HepG2 (cell line): Measurements from ENCODE around the gene AMOTL1. TPM values are rescaled to one million over a fixed set of nuclear protein-coding genes. Genes with fewer than 3 reads are reported as not detected.
"Not testable (repeated sequence)": the region's sequence is repeated elsewhere in the genome, so short reads cannot be mapped to it uniquely, and the experiment has no call there.

Experiments
- ATAC-seq: fragments of 200-7000 bp; cut with Tn5 transposase; 3 replicates; pipeline ENCODE4 v1.9.1; 2020; ENCODE audit warnings: mild to moderate bottlenecking, moderate library complexity
- BruUV-seq: library from RNA; stranded (reverse); fragments of 400-500 nt; replicated peaks from 2 replicates; lab custom pipeline; 2021; lab: Mats Ljungman, UMichigan
- CTCF ChIA-PET: fragments of 300-600 bp; formaldehyde crosslinking; extraction: SDS; loops from one replicate; lab custom pipeline; 2021; ENCODE audit warnings: low total read pairs, inconsistent platforms, low intra/inter-chr PET ratio; lab: Yijun Ruan, JAX
- POLR2A ChIA-PET: fragments of 350-600 bp; sonication (Branson Sonifier 250); formaldehyde crosslinking; loops from one replicate; lab custom pipeline; 2020; ENCODE audit warnings: antibody characterized with exemption, inconsistent platforms; lab: Yijun Ruan, JAX
- DNase-seq: peaks from one replicate; pipeline ENCODE4 v3.0.0-alpha.2; 2015; ENCODE audit warnings: low spot score
- FAIRE-seq: peaks from 3 replicates; lab custom pipeline; 2011; peaks lifted over from hg19 to GRCh38; lab: Jason Lieb, UNC
- H2AFZ ChIP-seq: one replicate; pipeline ENCODE4 v1.6.1; 2011; ENCODE audit warnings: low read length, inconsistent platforms
- H3K27ac ChIP-seq: fragments of 300-600 bp; 3 replicates; pipeline ENCODE4 v1.8.0; 2011; ENCODE audit warnings: mixed run types, mild to moderate bottlenecking, mixed read lengths, low read length, inconsistent platforms; ENCODE audit not compliant: insufficient read depth; ENCODE audit errors: extremely low read length
- H3K27me3 ChIP-seq, 2 experiments: fragments of 200-600 bp in 1 of 2; 2 replicates in 1 of 2; 3 replicates in 1 of 2; pipeline versions ENCODE4 v1.6.0 to v1.8.0; 2011; ENCODE audit warnings: low read length in 2 of 2, mild to moderate bottlenecking in 2 of 2, moderate library complexity in 2 of 2, inconsistent platforms in 1 of 2; ENCODE audit not compliant: insufficient read depth in 2 of 2, control insufficient read depth in 1 of 2
- H3K36me3 ChIP-seq, 2 experiments: fragments of 200-600 bp in 1 of 2; replicated peaks in 1 of 2; 2 replicates in 1 of 2; 3 replicates in 1 of 2; pipeline versions ENCODE4 v1.5.1 to v1.8.0; 2011; ENCODE audit warnings: low read length in 2 of 2, inconsistent platforms in 1 of 2; ENCODE audit not compliant: insufficient read depth in 2 of 2, control insufficient read depth in 1 of 2
- H3K4me1 ChIP-seq: 2 replicates; pipeline ENCODE4 v1.5.1; 2012; ENCODE audit warnings: low read length, inconsistent platforms; ENCODE audit not compliant: insufficient read depth
- H3K4me2 ChIP-seq: 2 replicates; pipeline ENCODE4 v1.6.0; 2011; ENCODE audit warnings: low read depth, low read length, inconsistent platforms
- H3K4me3 ChIP-seq, 3 experiments: fragments of 200-600 bp in 1 of 3; sonication (generic), shearing (Covaris generic) in 1 of 3; replicated peaks in 1 of 3; 2 replicates each; pipeline ENCODE4 v1.5.1; 2011 to 2016; ENCODE audit warnings: low read length in 3 of 3, inconsistent platforms in 2 of 3, low read depth in 2 of 3, mild to moderate bottlenecking in 2 of 3, control low read depth in 1 of 3, mixed read lengths in 1 of 3; ENCODE audit not compliant: insufficient read depth in 1 of 3
- H3K79me2 ChIP-seq: one replicate; pipeline ENCODE4 v1.6.1; 2011; ENCODE audit warnings: low read length, inconsistent platforms; ENCODE audit not compliant: insufficient read depth
- H3K9ac ChIP-seq: 2 replicates; pipeline ENCODE4 v1.6.0; 2011; ENCODE audit warnings: mild to moderate bottlenecking, low read depth, low read length, inconsistent platforms; ENCODE audit not compliant: insufficient read depth
- H3K9me3 ChIP-seq: 2 replicates; pipeline ENCODE4 v1.5.1; 2012; ENCODE audit warnings: mild to moderate bottlenecking, low read length
- H4K20me1 ChIP-seq: 2 replicates; pipeline ENCODE4 v1.6.0; 2011; ENCODE audit warnings: inconsistent platforms, mild to moderate bottlenecking, low read length, moderate library complexity; ENCODE audit not compliant: insufficient read depth
- BRD4 ChIP-seq: sonication (generic); formaldehyde crosslinking; IDR thresholded peaks from 2 replicates; pipeline ENCODE4 v1.4.0; 2020; ENCODE audit warnings: missing genetic modification reagents
- ERF ChIP-seq: IDR thresholded peaks from 2 replicates; pipeline ENCODE4 v1.6.1; 2018; ENCODE audit warnings: missing biosample characterization, missing genetic modification reagents
- GPN1 ChIP-seq: sonication (generic); formaldehyde crosslinking; IDR thresholded peaks from 2 replicates; pipeline ENCODE4 v1.5.1; 2020; ENCODE audit warnings: missing genetic modification reagents, borderline replicate concordance
- HIVEP1 ChIP-seq: sonication (generic); formaldehyde crosslinking; IDR thresholded peaks from 2 replicates; pipeline ENCODE4 v1.4.0; 2020; ENCODE audit warnings: mild to moderate bottlenecking, missing genetic modification reagents
- SMAD9 ChIP-seq: sonication (generic); formaldehyde crosslinking; IDR thresholded peaks from 2 replicates; pipeline ENCODE4 v1.5.1; 2020; ENCODE audit warnings: mild to moderate bottlenecking, missing genetic modification reagents
- ZNF343 ChIP-seq: sonication (generic); formaldehyde crosslinking; IDR thresholded peaks from 2 replicates; pipeline ENCODE4 v1.4.0; 2020; ENCODE audit warnings: mild to moderate bottlenecking, missing genetic modification reagents
- ZNF550 ChIP-seq: sonication (generic); formaldehyde crosslinking; IDR thresholded peaks from 2 replicates; pipeline ENCODE4 v1.4.0; 2020; ENCODE audit warnings: mild to moderate bottlenecking, missing genetic modification reagents, borderline replicate concordance
- ZNF557 ChIP-seq: sonication (generic); formaldehyde crosslinking; IDR thresholded peaks from 2 replicates; pipeline ENCODE4 v1.4.0; 2020; ENCODE audit warnings: missing genetic modification reagents
- ZSCAN22 ChIP-seq: sonication (generic); formaldehyde crosslinking; IDR thresholded peaks from 2 replicates; pipeline ENCODE4 v1.4.0; 2020; ENCODE audit warnings: mild to moderate bottlenecking, missing genetic modification reagents
- WGBS: methylation state at CpG from one replicate; pipeline ENCODE4 v1.1.6; 2017; ENCODE audit warnings: low lambda C conversion rate; 5-methylcytosine and 5-hydroxymethylcytosine counted together
- in situ Hi-C: cut with HindIII; loops from 2 replicates; pipeline ENCODE4 v1.10.0; 2017; ENCODE audit warnings: low pct_unique_long_range_greater_than_20kb; ENCODE audit not compliant: extremely low pct_ligation_motif_present
- intact Hi-C: fragments of 100-400 bp; cut with micrococcal nuclease; formaldehyde crosslinking; loops from one replicate; pipeline ENCODE4 v1.10.0; 2022; ENCODE audit not compliant: unreplicated experiment
- polyA plus RNA-seq, 8 experiments: library from polyadenylated mRNA; depleted of rRNA in 3 of 8; stranded (reverse) in 7 of 8; unstranded in 1 of 8; fragments of >200 nt; fragmentation: Illumina TruSeq in 4 of 8; extraction: Trizol in 4 of 8; gene quantifications; 2 replicates each; pipeline versions ENCODE4 v1.2.1 to v1.2.3, GENCODE V29; 2011 to 2016; ENCODE audit warnings: low read depth in 4 of 8, missing spikeins in 1 of 8, mixed read lengths in 1 of 8; ENCODE audit not compliant: insufficient read depth in 1 of 8
- total RNA-seq, 5 experiments: library from RNA; depleted of rRNA; stranded (reverse); fragments of >200 nt; fragmentation: Illumina TruSeq; extraction: Trizol; gene quantifications; 2 replicates each; pipeline ENCODE4 v1.2.3, GENCODE V29; 2016; ENCODE audit warnings: low read depth in 1 of 5
- TF ChIP-seq, protein P1 (sequence below): sonication (generic); formaldehyde crosslinking; IDR thresholded peaks from 2 replicates; pipeline ENCODE4 v1.8.1; 2022; ENCODE audit warnings: low read depth, mild to moderate bottlenecking, missing genetic modification reagents

The AMOTL1 gene
- total and polyA plus RNA-seq, 2 of the 13 experiments (the other 11 are each of a cell fraction or from before 2014, with no cell fraction given) = 0.01 to 0.20 TPM

DNA sequence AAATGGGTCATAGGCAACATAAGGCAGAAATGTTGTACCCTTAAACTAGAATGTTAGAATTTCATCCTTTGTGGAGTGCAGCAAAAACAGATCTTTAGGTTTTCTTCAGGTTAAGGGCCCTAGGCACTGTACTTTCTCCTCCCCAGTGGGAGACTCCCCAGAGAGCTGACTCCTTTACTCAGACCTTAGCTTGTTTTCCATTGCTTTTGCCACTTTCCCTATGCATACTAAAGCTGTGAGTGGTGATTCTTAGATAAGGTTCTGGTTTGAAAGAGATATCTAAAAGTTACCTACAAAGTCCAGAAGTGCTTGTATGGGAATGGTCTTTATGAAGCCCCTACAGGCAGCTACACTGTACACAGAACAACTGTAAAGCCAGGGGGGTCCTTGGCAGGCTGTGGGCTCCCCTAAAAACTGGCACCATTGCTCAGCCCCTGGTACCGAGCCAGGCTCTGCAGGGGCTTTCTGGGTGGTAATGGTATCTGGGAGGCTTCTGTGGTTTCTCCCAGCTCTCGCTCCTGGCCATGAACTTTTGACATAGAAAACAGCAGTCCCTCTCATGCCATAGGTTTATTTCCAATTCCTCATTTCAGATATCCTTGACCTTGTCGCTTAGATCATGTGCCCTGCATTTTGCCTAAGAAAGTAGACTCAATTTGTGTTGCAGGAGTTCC, 23.2 kb downstream of the AMOTL1 start:
- H3K4me1 ChIP-seq = no peaks in the 10 kb centered on the region
- no peaks in the 10 kb centered on the region for H3K27me3 ChIP-seq
- CTCF ChIA-PET = no interaction called here
- BruUV-seq = no TSS peak
- H3K9me3 ChIP-seq = no peaks in the 10 kb centered on the region
- intact Hi-C loops = no loop called here
- H3K27ac ChIP-seq = no peak overlapping the region
- H4K20me1 ChIP-seq = no peaks in the 10 kb centered on the region
- TF ChIP-seq ZSCAN22 (CRISPR knock-in tag) (no peak), BRD4 (CRISPR knock-in tag) (no peak), ZNF343 (CRISPR knock-in tag) (no peak), GPN1 (CRISPR knock-in tag) (no peak), HIVEP1 (CRISPR knock-in tag) (no peak), ZNF550 (CRISPR knock-in tag) (no peak), SMAD9 (CRISPR knock-in tag) (no peak), ERF (CRISPR knock-in tag) (no peak), ZNF557 (CRISPR knock-in tag) (no peak)
- TF ChIP-seq, protein P1, sequence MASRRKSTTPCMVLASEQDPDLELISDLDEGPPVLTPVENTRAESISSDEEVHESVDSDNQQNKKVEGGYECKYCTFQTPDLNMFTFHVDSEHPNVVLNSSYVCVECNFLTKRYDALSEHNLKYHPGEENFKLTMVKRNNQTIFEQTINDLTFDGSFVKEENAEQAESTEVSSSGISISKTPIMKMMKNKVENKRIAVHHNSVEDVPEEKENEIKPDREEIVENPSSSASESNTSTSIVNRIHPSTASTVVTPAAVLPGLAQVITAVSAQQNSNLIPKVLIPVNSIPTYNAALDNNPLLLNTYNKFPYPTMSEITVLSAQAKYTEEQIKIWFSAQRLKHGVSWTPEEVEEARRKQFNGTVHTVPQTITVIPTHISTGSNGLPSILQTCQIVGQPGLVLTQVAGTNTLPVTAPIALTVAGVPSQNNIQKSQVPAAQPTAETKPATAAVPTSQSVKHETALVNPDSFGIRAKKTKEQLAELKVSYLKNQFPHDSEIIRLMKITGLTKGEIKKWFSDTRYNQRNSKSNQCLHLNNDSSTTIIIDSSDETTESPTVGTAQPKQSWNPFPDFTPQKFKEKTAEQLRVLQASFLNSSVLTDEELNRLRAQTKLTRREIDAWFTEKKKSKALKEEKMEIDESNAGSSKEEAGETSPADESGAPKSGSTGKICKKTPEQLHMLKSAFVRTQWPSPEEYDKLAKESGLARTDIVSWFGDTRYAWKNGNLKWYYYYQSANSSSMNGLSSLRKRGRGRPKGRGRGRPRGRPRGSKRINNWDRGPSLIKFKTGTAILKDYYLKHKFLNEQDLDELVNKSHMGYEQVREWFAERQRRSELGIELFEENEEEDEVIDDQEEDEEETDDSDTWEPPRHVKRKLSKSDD = no peak
- TF ChIP-seq, all 625 proteins: peak for 0
- DNase-seq (no peak), FAIRE-seq (no peak), ATAC-seq (no peak)
- in situ Hi-C loops = no loop called here
- H3K36me3 ChIP-seq = no peaks in the 10 kb centered on the region
- no peaks in the 10 kb centered on the region for H3K79me2 ChIP-seq
- POLR2A ChIA-PET = no interaction called here
- no peak overlapping the region for H2AFZ ChIP-seq
- no peak overlapping the region for H3K9ac ChIP-seq
- WGBS = 47% methylated on average over 3 of the region's 3 CpGs
- H3K4me2 ChIP-seq = no peak overlapping the region
- no peak overlapping the region for H3K4me3 ChIP-seq

DNA sequence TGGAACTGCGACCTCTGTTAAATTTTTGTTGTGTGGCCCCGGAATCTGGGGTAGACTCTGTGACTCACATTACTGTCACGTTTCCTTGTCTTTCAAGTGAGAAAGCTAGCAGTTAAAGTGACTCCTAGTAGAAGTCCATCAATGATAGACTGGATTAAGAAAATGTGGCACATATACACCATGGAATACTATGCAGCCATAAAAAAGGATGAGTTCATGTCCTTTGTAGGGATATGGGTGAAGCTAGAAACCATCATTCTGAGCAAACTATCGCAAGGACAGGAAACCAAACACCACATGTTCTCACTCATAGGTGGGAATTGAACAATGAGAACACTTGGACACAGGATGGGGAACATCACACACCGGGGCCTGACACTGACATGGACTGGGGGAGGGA, 23.8 kb downstream of the AMOTL1 start:
- WGBS = 56% methylated on average over 5 of the region's 5 CpGs
- H3K9me3 ChIP-seq, H3K27ac ChIP-seq, in situ Hi-C loops, H3K9ac ChIP-seq, ATAC-seq, BruUV-seq, POLR2A ChIA-PET, H3K79me2 ChIP-seq, H3K27me3 ChIP-seq, DNase-seq, H3K4me2 ChIP-seq, H3K4me3 ChIP-seq, H2AFZ ChIP-seq, H3K36me3 ChIP-seq, FAIRE-seq, intact Hi-C loops, CTCF ChIA-PET, H3K4me1 ChIP-seq, H4K20me1 ChIP-seq: not testable (repeated sequence)
